ENCODE measurements around the gene UBXN7. TPM values are rescaled to one million over a fixed set of nuclear protein-coding genes. Genes with fewer than 3 reads are reported as not detected.

The UBXN7 gene
- total RNA-seq, 1 experiment from 2014 or later, result 99.6 TPM

- TF ChIP-seq, protein P1, sequence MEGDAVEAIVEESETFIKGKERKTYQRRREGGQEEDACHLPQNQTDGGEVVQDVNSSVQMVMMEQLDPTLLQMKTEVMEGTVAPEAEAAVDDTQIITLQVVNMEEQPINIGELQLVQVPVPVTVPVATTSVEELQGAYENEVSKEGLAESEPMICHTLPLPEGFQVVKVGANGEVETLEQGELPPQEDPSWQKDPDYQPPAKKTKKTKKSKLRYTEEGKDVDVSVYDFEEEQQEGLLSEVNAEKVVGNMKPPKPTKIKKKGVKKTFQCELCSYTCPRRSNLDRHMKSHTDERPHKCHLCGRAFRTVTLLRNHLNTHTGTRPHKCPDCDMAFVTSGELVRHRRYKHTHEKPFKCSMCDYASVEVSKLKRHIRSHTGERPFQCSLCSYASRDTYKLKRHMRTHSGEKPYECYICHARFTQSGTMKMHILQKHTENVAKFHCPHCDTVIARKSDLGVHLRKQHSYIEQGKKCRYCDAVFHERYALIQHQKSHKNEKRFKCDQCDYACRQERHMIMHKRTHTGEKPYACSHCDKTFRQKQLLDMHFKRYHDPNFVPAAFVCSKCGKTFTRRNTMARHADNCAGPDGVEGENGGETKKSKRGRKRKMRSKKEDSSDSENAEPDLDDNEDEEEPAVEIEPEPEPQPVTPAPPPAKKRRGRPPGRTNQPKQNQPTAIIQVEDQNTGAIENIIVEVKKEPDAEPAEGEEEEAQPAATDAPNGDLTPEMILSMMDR (IDR thresholded peaks at IDR 0.05), result no peak
- TF ChIP-seq, protein P2, sequence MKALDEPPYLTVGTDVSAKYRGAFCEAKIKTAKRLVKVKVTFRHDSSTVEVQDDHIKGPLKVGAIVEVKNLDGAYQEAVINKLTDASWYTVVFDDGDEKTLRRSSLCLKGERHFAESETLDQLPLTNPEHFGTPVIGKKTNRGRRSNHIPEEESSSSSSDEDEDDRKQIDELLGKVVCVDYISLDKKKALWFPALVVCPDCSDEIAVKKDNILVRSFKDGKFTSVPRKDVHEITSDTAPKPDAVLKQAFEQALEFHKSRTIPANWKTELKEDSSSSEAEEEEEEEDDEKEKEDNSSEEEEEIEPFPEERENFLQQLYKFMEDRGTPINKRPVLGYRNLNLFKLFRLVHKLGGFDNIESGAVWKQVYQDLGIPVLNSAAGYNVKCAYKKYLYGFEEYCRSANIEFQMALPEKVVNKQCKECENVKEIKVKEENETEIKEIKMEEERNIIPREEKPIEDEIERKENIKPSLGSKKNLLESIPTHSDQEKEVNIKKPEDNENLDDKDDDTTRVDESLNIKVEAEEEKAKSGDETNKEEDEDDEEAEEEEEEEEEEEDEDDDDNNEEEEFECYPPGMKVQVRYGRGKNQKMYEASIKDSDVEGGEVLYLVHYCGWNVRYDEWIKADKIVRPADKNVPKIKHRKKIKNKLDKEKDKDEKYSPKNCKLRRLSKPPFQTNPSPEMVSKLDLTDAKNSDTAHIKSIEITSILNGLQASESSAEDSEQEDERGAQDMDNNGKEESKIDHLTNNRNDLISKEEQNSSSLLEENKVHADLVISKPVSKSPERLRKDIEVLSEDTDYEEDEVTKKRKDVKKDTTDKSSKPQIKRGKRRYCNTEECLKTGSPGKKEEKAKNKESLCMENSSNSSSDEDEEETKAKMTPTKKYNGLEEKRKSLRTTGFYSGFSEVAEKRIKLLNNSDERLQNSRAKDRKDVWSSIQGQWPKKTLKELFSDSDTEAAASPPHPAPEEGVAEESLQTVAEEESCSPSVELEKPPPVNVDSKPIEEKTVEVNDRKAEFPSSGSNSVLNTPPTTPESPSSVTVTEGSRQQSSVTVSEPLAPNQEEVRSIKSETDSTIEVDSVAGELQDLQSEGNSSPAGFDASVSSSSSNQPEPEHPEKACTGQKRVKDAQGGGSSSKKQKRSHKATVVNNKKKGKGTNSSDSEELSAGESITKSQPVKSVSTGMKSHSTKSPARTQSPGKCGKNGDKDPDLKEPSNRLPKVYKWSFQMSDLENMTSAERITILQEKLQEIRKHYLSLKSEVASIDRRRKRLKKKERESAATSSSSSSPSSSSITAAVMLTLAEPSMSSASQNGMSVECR (CRISPR knock-in tag; IDR thresholded peaks at IDR 0.05; ENCODE audit: borderline replicate concordance), result no peak
- no peak for TF ChIP-seq ZNF317 (CRISPR knock-in tag; IDR thresholded peaks at IDR 0.05; ENCODE audit: borderline replicate concordance, low read depth)
- no peak for TF ChIP-seq ZNF512 (CRISPR knock-in tag; IDR thresholded peaks at IDR 0.05; ENCODE audit: borderline replicate concordance)
- TF ChIP-seq PRRX2 (CRISPR knock-in tag; IDR thresholded peaks at IDR 0.05), result no peak
- TF ChIP-seq ZNF281 (CRISPR knock-in tag; IDR thresholded peaks at IDR 0.05), result no peak
- no peak for TF ChIP-seq SP1 (CRISPR knock-in tag; conservative IDR thresholded peaks at IDR 0.05)
Observed at GRCh38 chr3:196412704-196413103, 19.5 kb downstream of the UBXN7 start (continued).

GRCh38 chr3:196409409-196409808, 22.8 kb downstream of the UBXN7 start:
- peaks cover 8% of the 10 kb centered on the region for H3K4me1 Mint-ChIP-seq

More at GRCh38 chr3:196409409-196409808, 22.8 kb downstream of the UBXN7 start:
- POLR2A ChIA-PET, result no interaction called here
- H3K27me3 Mint-ChIP-seq (ENCODE audit: low read depth), result no peaks in the 10 kb centered on the region
- TF ChIP-seq ZNF532 (CRISPR knock-in tag; IDR thresholded peaks at IDR 0.05; ENCODE audit: borderline replicate concordance), result no peak
- no peak for TF ChIP-seq ETV6 (CRISPR knock-in tag; IDR thresholded peaks at IDR 0.05)
- no peak for TF ChIP-seq NR3C1 (CRISPR knock-in tag; conservative IDR thresholded peaks at IDR 0.05; ENCODE audit: low read depth)
- TF ChIP-seq ELF4 (CRISPR knock-in tag; IDR thresholded peaks at IDR 0.05; ENCODE audit: low read depth), result no peak
- no peak for ATAC-seq
- CTCF ChIA-PET, result no interaction called here
- DNase-seq (ENCODE audit: low spot score), result no peak
- peaks cover 25% of the 10 kb centered on the region for H3K9me3 Mint-ChIP-seq
- no peak overlapping the region for H3K27ac Mint-ChIP-seq
- peaks cover 43% of the 10 kb centered on the region for H3K36me3 Mint-ChIP-seq
- no peak overlapping the region for H3K4me3 Mint-ChIP-seq
